Measurements from ENCODE around the gene GABRA5.

DNA sequence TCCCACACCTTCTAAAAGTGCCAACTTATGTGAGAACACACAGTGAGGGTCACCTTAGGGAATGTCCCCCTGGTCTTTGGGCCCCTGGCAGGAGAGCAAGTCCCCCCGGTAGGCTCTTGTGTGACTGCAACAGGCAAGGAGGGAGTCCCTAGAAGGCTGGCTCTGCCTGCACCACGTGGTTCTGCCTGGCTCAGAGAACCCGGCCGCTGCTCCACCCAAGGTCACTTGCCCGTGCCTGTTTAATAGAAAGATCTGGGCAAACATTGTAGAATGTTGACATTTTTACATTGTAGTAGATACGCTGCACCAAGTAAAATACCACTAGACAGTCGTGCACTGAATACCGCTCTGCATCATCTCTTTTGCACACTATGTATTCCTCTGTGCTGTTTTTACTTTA, 21.9 kb downstream of the GABRA5 start:
- TF ChIP-seq, protein P1, sequence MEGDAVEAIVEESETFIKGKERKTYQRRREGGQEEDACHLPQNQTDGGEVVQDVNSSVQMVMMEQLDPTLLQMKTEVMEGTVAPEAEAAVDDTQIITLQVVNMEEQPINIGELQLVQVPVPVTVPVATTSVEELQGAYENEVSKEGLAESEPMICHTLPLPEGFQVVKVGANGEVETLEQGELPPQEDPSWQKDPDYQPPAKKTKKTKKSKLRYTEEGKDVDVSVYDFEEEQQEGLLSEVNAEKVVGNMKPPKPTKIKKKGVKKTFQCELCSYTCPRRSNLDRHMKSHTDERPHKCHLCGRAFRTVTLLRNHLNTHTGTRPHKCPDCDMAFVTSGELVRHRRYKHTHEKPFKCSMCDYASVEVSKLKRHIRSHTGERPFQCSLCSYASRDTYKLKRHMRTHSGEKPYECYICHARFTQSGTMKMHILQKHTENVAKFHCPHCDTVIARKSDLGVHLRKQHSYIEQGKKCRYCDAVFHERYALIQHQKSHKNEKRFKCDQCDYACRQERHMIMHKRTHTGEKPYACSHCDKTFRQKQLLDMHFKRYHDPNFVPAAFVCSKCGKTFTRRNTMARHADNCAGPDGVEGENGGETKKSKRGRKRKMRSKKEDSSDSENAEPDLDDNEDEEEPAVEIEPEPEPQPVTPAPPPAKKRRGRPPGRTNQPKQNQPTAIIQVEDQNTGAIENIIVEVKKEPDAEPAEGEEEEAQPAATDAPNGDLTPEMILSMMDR (conservative IDR thresholded peaks at IDR 0.05; ENCODE audit: low read depth in 2 of 2): no peak
- no peak for TF ChIP-seq ZNF331 (CRISPR knock-in tag; IDR thresholded peaks at IDR 0.05; ENCODE audit: low read depth)
- no peak for TF ChIP-seq EZH2 (IDR thresholded peaks at IDR 0.05; ENCODE audit: low read depth, unreplicated experiment)
- no peak for TF ChIP-seq JUNB (IDR thresholded peaks at IDR 0.05; ENCODE audit: unreplicated experiment)
- TF ChIP-seq, protein P2, sequence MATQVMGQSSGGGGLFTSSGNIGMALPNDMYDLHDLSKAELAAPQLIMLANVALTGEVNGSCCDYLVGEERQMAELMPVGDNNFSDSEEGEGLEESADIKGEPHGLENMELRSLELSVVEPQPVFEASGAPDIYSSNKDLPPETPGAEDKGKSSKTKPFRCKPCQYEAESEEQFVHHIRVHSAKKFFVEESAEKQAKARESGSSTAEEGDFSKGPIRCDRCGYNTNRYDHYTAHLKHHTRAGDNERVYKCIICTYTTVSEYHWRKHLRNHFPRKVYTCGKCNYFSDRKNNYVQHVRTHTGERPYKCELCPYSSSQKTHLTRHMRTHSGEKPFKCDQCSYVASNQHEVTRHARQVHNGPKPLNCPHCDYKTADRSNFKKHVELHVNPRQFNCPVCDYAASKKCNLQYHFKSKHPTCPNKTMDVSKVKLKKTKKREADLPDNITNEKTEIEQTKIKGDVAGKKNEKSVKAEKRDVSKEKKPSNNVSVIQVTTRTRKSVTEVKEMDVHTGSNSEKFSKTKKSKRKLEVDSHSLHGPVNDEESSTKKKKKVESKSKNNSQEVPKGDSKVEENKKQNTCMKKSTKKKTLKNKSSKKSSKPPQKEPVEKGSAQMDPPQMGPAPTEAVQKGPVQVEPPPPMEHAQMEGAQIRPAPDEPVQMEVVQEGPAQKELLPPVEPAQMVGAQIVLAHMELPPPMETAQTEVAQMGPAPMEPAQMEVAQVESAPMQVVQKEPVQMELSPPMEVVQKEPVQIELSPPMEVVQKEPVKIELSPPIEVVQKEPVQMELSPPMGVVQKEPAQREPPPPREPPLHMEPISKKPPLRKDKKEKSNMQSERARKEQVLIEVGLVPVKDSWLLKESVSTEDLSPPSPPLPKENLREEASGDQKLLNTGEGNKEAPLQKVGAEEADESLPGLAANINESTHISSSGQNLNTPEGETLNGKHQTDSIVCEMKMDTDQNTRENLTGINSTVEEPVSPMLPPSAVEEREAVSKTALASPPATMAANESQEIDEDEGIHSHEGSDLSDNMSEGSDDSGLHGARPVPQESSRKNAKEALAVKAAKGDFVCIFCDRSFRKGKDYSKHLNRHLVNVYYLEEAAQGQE (IDR thresholded peaks at IDR 0.05; ENCODE audit: unreplicated experiment): no peak
- TF ChIP-seq POLR2AphosphoS5 (IDR thresholded peaks at IDR 0.05; ENCODE audit: low read depth): no peak

Measured in GM23338 (cell line).